ENCODE data around the gene ANKRD28.
"Not testable (repeated sequence)": the region's sequence is repeated elsewhere in the genome, so short reads cannot be mapped to it uniquely, and the experiment has no call there.

ANKRD28 gene

GRCh38 chr3:15769256-15769915 lies 28.4 kb downstream of the ANKRD28 start:
- no peak for DNase-seq

- peak in 1 of 14 donors; percentile 52 for DNase-seq
Observed at GRCh38 chr3:15768421-15769255, 29.1 kb downstream of the ANKRD28 start.

GRCh38 chr3:15766406-15766805 lies 31.4 kb downstream of the ANKRD28 start:
- DNase-seq, result no peak

- no peak for DNase-seq
Observed at GRCh38 chr3:15758295-15758694, 39.5 kb downstream of the ANKRD28 start.

- no peak for DNase-seq
Observed at GRCh38 chr3:15757824-15758223, 40.0 kb downstream of the ANKRD28 start.

- no peak for DNase-seq
Observed at GRCh38 chr3:15756505-15756904, 41.3 kb downstream of the ANKRD28 start.

- no peak for DNase-seq
Observed at GRCh38 chr3:15755780-15756179, 42.0 kb downstream of the ANKRD28 start.

GRCh38 chr3:15755181-15755580 lies 42.6 kb downstream of the ANKRD28 start:
- no peak for DNase-seq

- no peak for DNase-seq
Observed at GRCh38 chr3:15754047-15754446, 43.7 kb downstream of the ANKRD28 start.

GRCh38 chr3:15753056-15753710 lies 44.6 kb downstream of the ANKRD28 start:
- peak in 3 of 14 donors; percentile 5 to 46 (median 36) for DNase-seq

- DNase-seq, result no peak
Observed at GRCh38 chr3:15750879-15751278, 46.9 kb downstream of the ANKRD28 start.

GRCh38 chr3:15750143-15750542 lies 47.6 kb downstream of the ANKRD28 start:
- DNase-seq, result no peak

GRCh38 chr3:15745896-15746295 lies 51.9 kb downstream of the ANKRD28 start:
- not testable (repeated sequence) for DNase-seq

- no peak for DNase-seq
Observed at GRCh38 chr3:15744176-15744575, 53.6 kb downstream of the ANKRD28 start.

GRCh38 chr3:15743587-15744009 lies 54.2 kb downstream of the ANKRD28 start:
- DNase-seq, result no peak

GRCh38 chr3:15742236-15742635 lies 55.5 kb downstream of the ANKRD28 start:
- not testable (repeated sequence) for DNase-seq

- not testable (repeated sequence) for DNase-seq
Observed at GRCh38 chr3:15738616-15739005, 59.2 kb downstream of the ANKRD28 start.

- DNase-seq, result no peak
Observed at GRCh38 chr3:15731024-15731423, 66.8 kb downstream of the ANKRD28 start.

- peak in 1 of 14 donors; percentile 2 for DNase-seq
Observed at GRCh38 chr3:15728766-15729165, 69.0 kb downstream of the ANKRD28 start.

- DNase-seq, result no peak
Observed at GRCh38 chr3:15726881-15727280, 70.9 kb downstream of the ANKRD28 start.

GRCh38 chr3:15726043-15726442 lies 71.7 kb downstream of the ANKRD28 start:
- no peak for DNase-seq

GRCh38 chr3:15724446-15724845 lies 73.3 kb downstream of the ANKRD28 start:
- no peak for DNase-seq

- no peak for DNase-seq
Observed at GRCh38 chr3:15723624-15723884, 74.2 kb downstream of the ANKRD28 start.

Measured in C1 segment of cervical spinal cord (tissue), 14 donors.